BLaER1 (cell line): ENCODE results near the gene SPSB4.

Experiments used
- H3K27ac ChIP-seq: shearing (Covaris generic); formaldehyde crosslinking; 2 replicates; pipeline ENCODE4 v1.8.1; 2022
- H3K27me3 ChIP-seq: shearing (Covaris generic); formaldehyde crosslinking; 2 replicates; pipeline ENCODE4 v1.8.1; 2022
- H3K36me3 ChIP-seq: shearing (Covaris generic); formaldehyde crosslinking; 2 replicates; pipeline ENCODE4 v1.8.1; 2022
- H3K4me1 ChIP-seq: shearing (Covaris generic); formaldehyde crosslinking; 2 replicates; pipeline ENCODE4 v1.8.1; 2022
- H3K4me2 ChIP-seq: shearing (Covaris generic); formaldehyde crosslinking; 2 replicates; pipeline ENCODE4 v1.8.1; 2022
- H3K4me3 ChIP-seq: shearing (Covaris generic); formaldehyde crosslinking; 2 replicates; pipeline ENCODE4 v1.8.1; 2022
- H3K9ac ChIP-seq: shearing (Covaris generic); formaldehyde crosslinking; 2 replicates; pipeline ENCODE4 v1.8.1; 2022
- H3K9me3 ChIP-seq: shearing (Covaris generic); formaldehyde crosslinking; 2 replicates; pipeline ENCODE4 v1.8.1; 2022
- H4K20me1 ChIP-seq: shearing (Covaris generic); formaldehyde crosslinking; 2 replicates; pipeline ENCODE4 v1.8.1; 2022
- Cebpa-rat ChIP-seq: shearing (Covaris generic); IDR thresholded peaks from 2 replicates; pipeline ENCODE4 v1.8.1; 2022

SPSB4 gene

DNA sequence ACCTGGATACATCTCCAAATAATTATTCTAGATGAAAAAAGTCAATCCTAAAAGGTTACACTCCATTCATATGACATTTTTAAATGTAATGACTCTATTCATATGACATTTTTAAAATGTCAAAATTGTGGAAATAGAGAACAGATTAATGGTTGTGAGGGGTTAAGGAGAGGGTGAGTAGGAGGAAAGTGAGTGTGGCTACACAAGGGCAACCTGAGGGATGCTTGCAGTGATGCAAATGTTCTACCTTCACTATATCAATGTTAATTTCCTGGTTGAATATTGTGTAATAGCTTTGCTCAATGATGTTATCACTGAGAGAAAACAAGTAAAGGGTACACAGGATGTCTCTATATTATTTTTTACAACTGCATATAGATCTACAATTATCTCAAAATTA, 125.6 kb downstream of the SPSB4 start:
- Histone ChIP-seq H3K9ac (no peak overlapping the region), H3K27me3 (no peaks in the 10 kb centered on the region), H3K27ac (no peak overlapping the region), H3K36me3 (no peaks in the 10 kb centered on the region), H3K9me3 (peaks cover 8% of the 10 kb centered on the region), H3K4me1 (no peaks in the 10 kb centered on the region), H3K4me3 (no peak overlapping the region), H3K4me2 (no peak overlapping the region), H4K20me1 (no peaks in the 10 kb centered on the region)
- TF ChIP-seq Cebpa-rat = no peak

DNA sequence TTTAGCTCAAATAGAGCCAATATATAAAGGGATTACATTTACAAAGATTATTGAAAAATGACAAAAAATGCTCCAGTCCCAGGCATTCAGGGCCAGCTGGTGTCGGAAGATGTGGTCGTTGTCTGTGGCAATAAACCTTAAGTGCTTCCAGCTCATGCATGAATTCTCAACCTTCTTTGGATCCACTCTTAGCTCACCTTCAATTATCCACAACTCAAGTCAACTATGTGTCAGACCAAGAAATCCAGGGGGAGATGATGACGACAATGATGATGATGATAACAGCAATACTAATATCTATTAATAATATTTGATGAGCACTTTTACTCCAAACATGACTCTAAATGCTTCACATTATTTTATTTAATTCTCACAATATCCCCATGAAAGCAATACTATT, 126.9 kb downstream of the SPSB4 start:
- Histone ChIP-seq H3K9me3 (peaks cover 8% of the 10 kb centered on the region), H3K36me3 (no peaks in the 10 kb centered on the region), H3K27me3 (no peaks in the 10 kb centered on the region), H3K9ac (no peak overlapping the region), H3K4me1 (no peaks in the 10 kb centered on the region), H3K27ac (no peak overlapping the region), H3K4me2 (no peak overlapping the region), H3K4me3 (no peak overlapping the region), H4K20me1 (no peaks in the 10 kb centered on the region)
- TF ChIP-seq Cebpa-rat = no peak

DNA sequence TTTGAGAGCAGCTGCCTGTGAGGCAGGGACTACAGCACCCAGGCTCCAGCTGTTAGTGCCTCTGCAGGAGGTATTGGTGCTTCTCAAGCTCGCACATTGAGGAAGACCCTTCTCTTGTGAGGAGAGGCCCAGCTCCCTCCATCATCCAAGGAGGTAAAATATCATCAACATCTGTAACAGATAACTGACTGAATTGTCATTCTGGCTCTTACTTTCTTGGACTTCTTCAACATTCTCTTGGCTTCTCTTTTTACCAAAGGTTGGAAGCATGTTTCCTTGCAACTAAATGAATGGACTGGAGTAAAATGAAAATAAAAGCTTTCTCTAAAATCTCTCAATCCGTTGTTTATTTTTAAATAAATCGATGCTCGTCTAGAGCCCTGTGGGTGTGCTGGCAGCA, 127.4 kb downstream of the SPSB4 start:
- Histone ChIP-seq H3K4me1 (no peaks in the 10 kb centered on the region), H4K20me1 (no peaks in the 10 kb centered on the region), H3K4me3 (no peak overlapping the region), H3K9ac (no peak overlapping the region), H3K27me3 (no peaks in the 10 kb centered on the region), H3K27ac (no peak overlapping the region), H3K36me3 (no peaks in the 10 kb centered on the region), H3K4me2 (no peak overlapping the region), H3K9me3 (peaks cover 8% of the 10 kb centered on the region)
- no peak for TF ChIP-seq Cebpa-rat

DNA sequence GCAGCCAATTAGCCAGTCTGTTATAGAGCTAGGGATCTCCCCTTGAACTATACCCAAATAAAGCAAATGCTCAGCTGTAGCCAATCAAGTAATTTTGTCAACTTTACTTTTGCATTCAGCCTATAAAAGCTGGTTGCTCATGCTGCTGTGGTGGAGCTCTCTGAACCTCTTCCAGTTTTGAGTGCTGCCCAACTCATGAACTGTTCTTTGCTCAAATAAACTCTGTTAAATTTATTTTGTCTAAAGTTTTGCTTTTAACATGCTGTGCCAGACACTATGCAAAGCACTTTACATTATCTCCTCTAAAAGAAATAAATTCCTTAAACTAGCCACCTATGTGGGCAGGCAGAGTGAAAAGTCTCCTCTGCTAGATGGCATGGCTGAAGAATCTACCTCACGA, 128.8 kb downstream of the SPSB4 start:
- no peaks in the 10 kb centered on the region for H3K27me3 ChIP-seq
- H4K20me1 ChIP-seq = no peaks in the 10 kb centered on the region
- no peaks in the 10 kb centered on the region for H3K36me3 ChIP-seq
- H3K27ac ChIP-seq = no peak overlapping the region
- no peaks in the 10 kb centered on the region for H3K4me1 ChIP-seq
- H3K4me3 ChIP-seq = no peak overlapping the region
- no peak overlapping the region for H3K9ac ChIP-seq
- H3K4me2 ChIP-seq = no peak overlapping the region
- no peak for TF ChIP-seq Cebpa-rat
- H3K9me3 ChIP-seq = peaks cover 8% of the 10 kb centered on the region

DNA sequence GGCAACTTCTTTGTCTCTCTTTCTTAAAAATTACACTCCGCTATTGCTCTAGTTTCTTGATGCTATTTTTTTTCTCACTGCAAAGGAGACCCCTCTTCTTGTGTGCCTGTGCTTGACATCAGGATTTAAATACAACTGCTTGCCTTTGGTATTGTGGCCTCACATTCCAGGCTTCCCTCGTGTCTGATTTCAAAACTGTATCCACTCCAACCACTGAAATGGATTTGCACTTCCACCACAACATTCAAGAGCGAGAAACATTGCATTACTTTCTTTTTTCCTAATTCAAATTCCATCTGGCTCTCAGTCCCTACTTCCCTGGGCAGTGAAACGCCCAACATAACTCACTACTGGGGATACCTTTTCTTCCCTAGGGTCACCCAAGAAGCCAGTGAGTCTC, 130.0 kb downstream of the SPSB4 start:
- Histone ChIP-seq H3K27me3 (no peaks in the 10 kb centered on the region), H3K4me1 (no peaks in the 10 kb centered on the region), H3K27ac (no peak overlapping the region), H3K4me3 (no peak overlapping the region), H3K9me3 (peaks cover 8% of the 10 kb centered on the region), H3K4me2 (no peak overlapping the region), H3K36me3 (no peaks in the 10 kb centered on the region), H4K20me1 (no peaks in the 10 kb centered on the region), H3K9ac (no peak overlapping the region)
- TF ChIP-seq Cebpa-rat = no peak

DNA sequence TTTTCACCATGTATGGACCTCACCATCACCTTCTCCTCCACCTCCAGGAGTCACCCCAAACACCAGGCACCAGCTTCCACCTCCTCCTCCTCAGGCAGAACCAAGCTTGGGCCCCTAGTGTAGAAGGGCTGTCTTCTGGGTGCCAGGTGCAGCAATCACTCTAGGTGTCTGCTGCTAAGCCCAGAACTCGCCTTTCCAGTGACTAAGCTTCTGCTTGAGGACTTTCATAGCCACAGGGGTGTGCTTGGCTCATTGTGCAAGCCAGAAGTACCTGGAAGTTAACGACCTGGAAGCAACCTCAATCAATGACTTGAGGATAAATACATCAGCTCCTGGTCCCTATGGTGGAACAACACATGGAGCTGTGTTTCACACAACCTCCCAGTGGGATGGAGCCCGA, 130.7 kb downstream of the SPSB4 start:
- Histone ChIP-seq H3K27ac (no peak overlapping the region), H3K4me3 (no peak overlapping the region), H3K27me3 (no peaks in the 10 kb centered on the region), H4K20me1 (no peaks in the 10 kb centered on the region), H3K36me3 (no peaks in the 10 kb centered on the region), H3K9ac (no peak overlapping the region), H3K4me1 (no peaks in the 10 kb centered on the region), H3K4me2 (no peak overlapping the region), H3K9me3 (peaks cover 8% of the 10 kb centered on the region)
- no peak for TF ChIP-seq Cebpa-rat

DNA sequence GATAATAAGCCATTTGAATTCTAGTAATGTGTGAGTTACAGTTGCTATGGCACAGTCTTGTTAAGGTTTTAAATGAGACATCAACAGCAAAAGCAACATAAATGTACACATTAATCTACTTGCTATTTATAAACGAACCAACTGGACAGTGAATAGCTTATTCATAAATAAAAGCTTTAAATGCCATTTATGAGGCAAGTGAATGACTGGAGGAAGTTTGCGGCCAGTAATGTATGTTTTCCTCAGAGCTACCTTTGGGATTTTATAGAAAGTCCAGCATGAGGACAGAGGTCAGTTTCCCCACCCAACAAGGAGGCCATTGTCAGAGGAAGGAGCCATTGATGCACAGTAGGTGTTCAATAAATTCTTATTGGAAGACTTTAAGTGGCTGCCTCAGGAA, 132.5 kb downstream of the SPSB4 start:
- no peak overlapping the region for H3K27ac ChIP-seq
- H3K36me3 ChIP-seq = no peaks in the 10 kb centered on the region
- H3K9me3 ChIP-seq = peaks cover 8% of the 10 kb centered on the region
- no peak overlapping the region for H3K4me2 ChIP-seq
- no peaks in the 10 kb centered on the region for H3K27me3 ChIP-seq
- H3K4me3 ChIP-seq = no peak overlapping the region
- H4K20me1 ChIP-seq = no peaks in the 10 kb centered on the region
- TF ChIP-seq Cebpa-rat = no peak
- H3K9ac ChIP-seq = no peak overlapping the region
- H3K4me1 ChIP-seq = no peaks in the 10 kb centered on the region

DNA sequence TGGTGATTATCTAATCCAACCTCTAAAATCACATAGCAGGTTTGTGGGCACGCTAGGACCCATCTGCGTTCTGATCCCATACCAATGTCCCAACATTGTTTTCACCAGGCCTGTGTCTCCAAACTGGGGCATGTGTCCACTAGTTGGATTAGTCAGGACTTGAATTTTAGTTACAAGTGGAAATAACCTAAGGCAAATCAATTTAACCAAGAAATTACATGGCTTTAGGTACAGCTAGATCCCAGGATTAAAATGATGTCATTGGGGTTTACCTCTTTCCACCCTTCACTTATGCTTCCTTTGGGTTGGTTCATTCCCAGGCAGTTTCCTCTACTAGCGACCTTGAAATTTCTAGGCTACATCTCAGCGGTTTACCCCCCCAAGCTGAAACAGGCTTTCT, 133.3 kb downstream of the SPSB4 start:
- Histone ChIP-seq H3K4me2 (no peak overlapping the region), H3K9me3 (peaks cover 8% of the 10 kb centered on the region), H3K27ac (no peak overlapping the region), H4K20me1 (no peaks in the 10 kb centered on the region), H3K36me3 (no peaks in the 10 kb centered on the region), H3K9ac (no peak overlapping the region), H3K4me3 (no peak overlapping the region), H3K27me3 (no peaks in the 10 kb centered on the region), H3K4me1 (no peaks in the 10 kb centered on the region)
- no peak for TF ChIP-seq Cebpa-rat

DNA sequence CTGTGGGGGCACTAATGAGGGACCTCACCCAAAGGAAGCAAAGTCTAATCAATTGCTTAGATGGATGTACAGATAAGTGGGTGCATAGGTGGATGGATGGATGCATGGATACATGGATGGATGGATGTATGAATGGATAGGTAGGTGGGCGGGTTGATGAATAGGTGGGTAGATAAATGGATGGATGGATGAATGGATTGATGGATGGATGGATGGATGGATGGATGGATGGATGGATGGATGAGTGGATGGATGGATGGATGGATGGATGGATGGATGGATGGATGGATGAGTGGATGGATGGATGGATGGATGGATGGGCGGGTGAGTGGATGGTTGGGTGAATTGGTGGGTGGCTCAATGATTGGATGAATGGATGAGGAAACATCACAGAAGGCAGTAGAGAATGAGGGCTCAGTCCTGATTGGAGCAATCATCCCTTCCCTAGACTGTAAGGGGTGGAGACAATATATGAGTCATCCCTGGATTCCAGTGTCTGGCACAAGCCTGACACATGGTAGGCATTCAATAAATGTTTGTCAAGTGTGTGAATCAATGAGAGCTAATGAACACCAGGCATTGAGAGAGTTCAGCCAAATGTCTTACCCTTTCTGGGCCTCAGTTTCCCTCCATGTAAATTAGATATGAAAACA, 140.1 kb downstream of the SPSB4 start:
- Histone ChIP-seq H3K9ac (no peak overlapping the region), H3K36me3 (no peaks in the 10 kb centered on the region), H3K4me1 (peaks cover 6% of the 10 kb centered on the region; the same call in 1 of the 2 replicates), H3K9me3 (peaks cover 3% of the 10 kb centered on the region; the same call in 1 of the 2 replicates), H3K27ac (no peak overlapping the region), H3K4me3 (no peak overlapping the region), H3K27me3 (no peaks in the 10 kb centered on the region), H3K4me2 (no peak overlapping the region), H4K20me1 (no peaks in the 10 kb centered on the region)
- no peak for TF ChIP-seq Cebpa-rat

DNA sequence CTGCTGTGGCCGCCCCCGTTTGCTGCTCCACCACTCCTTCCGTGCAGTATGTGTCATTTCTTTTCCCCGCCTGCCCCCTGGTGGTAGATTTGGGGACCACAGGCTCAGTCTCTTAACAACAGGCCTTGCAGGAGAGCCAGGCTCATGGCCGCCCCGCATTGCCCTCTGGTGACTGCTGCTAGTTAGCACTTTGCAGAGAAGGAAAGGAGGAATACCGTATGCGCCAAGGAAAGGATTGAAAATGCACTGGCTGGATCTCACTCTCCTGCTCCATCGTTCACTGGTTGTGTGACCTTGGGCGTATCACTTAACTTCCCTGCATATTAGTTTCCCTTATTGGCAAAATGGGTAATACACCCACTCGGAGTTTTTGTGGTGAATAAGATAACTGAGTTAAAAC, 141.2 kb downstream of the SPSB4 start:
- peaks cover 6% of the 10 kb centered on the region; the same call in 1 of the 2 replicates for H3K4me1 ChIP-seq
- H3K27me3 ChIP-seq = no peaks in the 10 kb centered on the region
- TF ChIP-seq Cebpa-rat = no peak
- no peaks in the 10 kb centered on the region for H3K36me3 ChIP-seq
- H3K9me3 ChIP-seq = peaks cover 3% of the 10 kb centered on the region; the same call in 1 of the 2 replicates
- H3K4me2 ChIP-seq = no peak overlapping the region
- H3K4me3 ChIP-seq = no peak overlapping the region
- H4K20me1 ChIP-seq = no peaks in the 10 kb centered on the region
- H3K27ac ChIP-seq = no peak overlapping the region
- no peak overlapping the region for H3K9ac ChIP-seq
